GM20000 (cell line): ENCODE results near the gene HMBS.
"Not testable (repeated sequence)": the region's sequence is repeated elsewhere in the genome, so short reads cannot be mapped to it uniquely, and the experiment has no call there.

Source experiments
- DNase-seq: peaks from one replicate; pipeline ENCODE4 v3.0.0; 2012; ENCODE audit warnings: low spot score
- CTCF ChIP-seq: IDR thresholded peaks from 2 replicates; pipeline ENCODE4 v1.5.1; 2012; ENCODE audit warnings: mild to moderate bottlenecking, control low read depth; ENCODE audit errors: extremely low read depth, missing control alignments

The HMBS gene

DNA sequence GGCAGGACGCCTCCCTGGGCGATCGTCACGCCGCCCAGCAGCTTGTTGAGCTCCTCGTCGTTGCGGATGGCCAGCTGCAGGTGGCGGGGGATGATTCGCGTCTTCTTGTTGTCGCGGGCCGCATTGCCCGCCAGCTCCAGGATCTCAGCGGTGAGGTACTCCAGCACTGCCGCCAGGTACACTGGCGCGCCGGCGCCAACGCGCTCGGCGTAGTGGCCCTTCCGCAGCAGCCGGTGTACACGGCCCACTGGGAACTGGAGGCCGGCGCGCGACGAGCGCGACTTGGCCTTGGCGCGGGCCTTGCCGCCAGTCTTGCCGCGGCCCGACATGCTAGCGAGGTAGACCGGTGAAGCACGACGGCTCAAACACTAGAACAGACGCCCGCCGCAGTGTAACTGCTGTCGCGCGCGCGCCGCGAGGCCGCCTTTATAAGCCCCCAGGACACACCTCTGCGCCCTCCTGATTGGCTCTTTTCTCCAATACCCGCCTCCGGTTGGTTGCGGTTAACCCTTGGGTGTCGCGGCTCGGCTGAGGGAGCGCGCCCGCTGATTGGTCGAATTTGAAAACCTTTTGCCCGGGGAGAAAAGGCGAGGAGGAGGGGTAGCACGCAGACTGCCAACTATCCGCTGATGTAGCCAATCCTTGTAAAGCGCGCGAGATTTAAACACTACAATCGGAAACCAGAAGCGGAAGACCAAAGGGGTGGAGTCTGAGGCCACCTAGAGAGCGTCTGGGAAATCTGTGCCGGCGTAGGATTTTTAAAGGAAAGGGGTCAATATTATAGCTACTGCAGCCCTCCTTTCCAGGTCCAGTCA is 10.6 kb downstream of the HMBS start:
- DNase-seq, result peak; percentile 98
- TF ChIP-seq CTCF, result no peak

- no peak for DNase-seq
- TF ChIP-seq CTCF, result no peak
These were observed 15.0 kb downstream of the HMBS start for GRCh38 chr11:119099711-119100110.

GRCh38 chr11:119100246-119100970 is 15.7 kb downstream of the HMBS start:
- peak; percentile 15 for TF ChIP-seq CTCF
- no peak for DNase-seq

- no peak for TF ChIP-seq CTCF
- DNase-seq, result peak; percentile 25
These were observed 16.5 kb downstream of the HMBS start for GRCh38 chr11:119100994-119101758.

DNA sequence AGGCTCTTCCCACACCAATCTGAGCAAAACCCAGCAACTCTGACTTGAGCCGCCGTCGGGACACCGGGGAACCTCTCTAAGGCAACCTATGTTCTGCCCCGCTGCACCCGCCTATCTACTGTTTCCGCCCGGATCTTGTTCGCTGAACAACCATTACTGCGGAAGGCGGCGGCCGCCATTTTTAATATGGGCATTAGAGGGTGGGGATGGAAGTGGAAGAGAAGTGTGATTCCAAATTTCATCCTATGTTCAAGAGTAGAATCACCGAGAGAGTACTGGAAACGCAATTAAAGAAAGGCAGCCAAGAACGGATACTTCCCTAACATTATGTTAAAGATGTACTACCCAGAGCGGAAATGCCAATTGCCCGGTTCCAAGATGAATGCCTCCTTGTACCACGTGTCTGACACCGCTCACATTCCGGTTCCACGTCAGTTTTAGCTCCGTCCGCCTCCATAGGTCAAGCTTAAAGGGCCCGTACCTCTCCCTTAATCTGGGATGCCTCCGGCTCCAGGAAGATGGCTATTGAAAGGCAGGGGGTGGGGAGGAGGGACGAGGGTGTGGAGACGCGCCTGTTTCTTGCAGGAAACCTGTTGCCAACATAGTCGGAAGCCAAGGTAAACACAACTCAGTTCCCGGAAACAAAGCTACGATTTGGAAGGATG is 17.2 kb downstream of the HMBS start, which contains the start of gene DPAGT1:
Gene DPAGT1, minus strand, starts transcription at position 95 of the 665 bp plus-strand sequence. CDS start 198 bp downstream, outside the sequence.
- TF ChIP-seq CTCF, result no peak

DNA sequence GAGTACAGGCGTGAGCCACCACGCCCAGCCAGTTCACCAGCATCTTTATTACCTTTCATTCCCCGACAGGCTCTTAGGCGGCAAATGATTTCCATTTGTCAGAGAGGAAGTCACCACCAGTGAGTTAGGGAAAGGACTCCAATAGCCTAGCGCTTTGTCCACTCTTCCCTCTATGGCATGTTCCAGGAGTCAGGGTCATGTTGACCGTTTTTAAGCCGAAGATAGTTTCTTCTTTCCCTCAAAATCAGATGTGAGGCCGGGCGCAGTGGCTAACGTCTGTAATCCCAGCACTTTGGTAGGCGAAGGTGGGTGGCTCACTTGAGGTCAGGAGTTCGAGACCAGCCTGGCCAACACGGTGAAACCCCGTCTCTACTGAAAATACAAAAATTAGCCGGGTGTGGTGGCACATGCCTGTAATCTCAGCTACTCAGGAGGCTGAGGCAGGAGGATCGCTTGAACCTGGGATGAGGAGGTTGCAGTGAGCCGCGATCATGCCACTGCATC is 18.5 kb downstream of the HMBS start:
- DNase-seq, result not testable (repeated sequence)

More for the DNA sequence above, 17.2 kb downstream of the HMBS start, which contains the start of gene DPAGT1:
- peak; percentile 83 for DNase-seq

GRCh38 chr11:119103793-119104192 is 19.1 kb downstream of the HMBS start:
- no peak for DNase-seq
- no peak for TF ChIP-seq CTCF
